Stimulated activated CD4-positive, alpha-beta T cell treated with anti-CD3 and anti-CD28 coated beads, TNF-alpha, amount 100 ng/mL, for 4 hours (primary cell): ENCODE measurements around the gene TICAM1.

Source experiments
- DNase-seq, 3 experiments: peaks; one replicate each; pipeline ENCODE4 v3.0.0-alpha.2; 2020; ENCODE audit warnings: low read depth in 3 of 3

TICAM1 gene

GRCh38 chr19:4768934-4769777 is 62.4 kb downstream of the TICAM1 start:
- peak; percentile 33 to 41 (median 40) for DNase-seq
